HG03135 (cell line): ENCODE results near the gene TBC1D5.
"Not testable (repeated sequence)": the region's sequence is repeated elsewhere in the genome, so short reads cannot be mapped to it uniquely, and the experiment has no call there.

Source experiments
- ATAC-seq: cut with Tn5 transposase; IDR thresholded peaks from one replicate; pipeline ENCODE4 v1.9.1; 2021; ENCODE audit warnings: mild to moderate bottlenecking, moderate library complexity; ENCODE audit not compliant: unreplicated experiment

The TBC1D5 gene

GRCh38 chr3:17430582-17430981, 311.8 kb downstream of the TBC1D5 start:
- ATAC-seq, result no peak

- ATAC-seq, result no peak
Measured at GRCh38 chr3:17423786-17424536, 318.5 kb downstream of the TBC1D5 start.

- no peak for ATAC-seq
Measured at GRCh38 chr3:17422636-17423035, 319.8 kb downstream of the TBC1D5 start.

- no peak for ATAC-seq
Measured at GRCh38 chr3:17420668-17421067, 321.8 kb downstream of the TBC1D5 start.

GRCh38 chr3:17412950-17413530, 329.4 kb downstream of the TBC1D5 start:
- ATAC-seq, result peak; percentile 81

GRCh38 chr3:17411157-17411877, 331.1 kb downstream of the TBC1D5 start:
- ATAC-seq, result no peak

- no peak for ATAC-seq
Measured at GRCh38 chr3:17407576-17407975, 334.9 kb downstream of the TBC1D5 start.

- ATAC-seq, result no peak
Measured at GRCh38 chr3:17404548-17404947, 337.9 kb downstream of the TBC1D5 start.

- ATAC-seq, result no peak
Measured at GRCh38 chr3:17402442-17402841, 340.0 kb downstream of the TBC1D5 start.

- ATAC-seq, result no peak
Measured at GRCh38 chr3:17401912-17402311, 340.5 kb downstream of the TBC1D5 start.

GRCh38 chr3:17399586-17399985, 342.8 kb downstream of the TBC1D5 start:
- peak; percentile 44 for ATAC-seq

GRCh38 chr3:17398959-17399551, 343.4 kb downstream of the TBC1D5 start:
- peak; percentile 92 for ATAC-seq

GRCh38 chr3:17396036-17396435, 346.4 kb downstream of the TBC1D5 start:
- no peak for ATAC-seq

- ATAC-seq, result no peak
Measured at GRCh38 chr3:17394541-17395155, 347.8 kb downstream of the TBC1D5 start.

- ATAC-seq, result not testable (repeated sequence)
Measured at GRCh38 chr3:17392516-17392915, 349.9 kb downstream of the TBC1D5 start.

- ATAC-seq, result no peak
Measured at GRCh38 chr3:17390785-17391184, 351.6 kb downstream of the TBC1D5 start.

GRCh38 chr3:17387108-17387507, 355.3 kb downstream of the TBC1D5 start:
- no peak for ATAC-seq

- no peak for ATAC-seq
Measured at GRCh38 chr3:17386432-17386831, 356.0 kb downstream of the TBC1D5 start.

- no peak for ATAC-seq
Measured at GRCh38 chr3:17384567-17385296, 357.7 kb downstream of the TBC1D5 start.

GRCh38 chr3:17373304-17373703, 369.1 kb downstream of the TBC1D5 start:
- no peak for ATAC-seq
